GM18870 (cell line): ENCODE data around the gene COPB1.
A peak's percentile ranks its signal among the peaks of the same experiment; 100 is the strongest.

Source experiments
- ATAC-seq: cut with Tn5 transposase; IDR thresholded peaks from one replicate; pipeline ENCODE4 v1.9.1; 2021; ENCODE audit warnings: moderate library complexity; ENCODE audit not compliant: unreplicated experiment

COPB1 gene

DNA sequence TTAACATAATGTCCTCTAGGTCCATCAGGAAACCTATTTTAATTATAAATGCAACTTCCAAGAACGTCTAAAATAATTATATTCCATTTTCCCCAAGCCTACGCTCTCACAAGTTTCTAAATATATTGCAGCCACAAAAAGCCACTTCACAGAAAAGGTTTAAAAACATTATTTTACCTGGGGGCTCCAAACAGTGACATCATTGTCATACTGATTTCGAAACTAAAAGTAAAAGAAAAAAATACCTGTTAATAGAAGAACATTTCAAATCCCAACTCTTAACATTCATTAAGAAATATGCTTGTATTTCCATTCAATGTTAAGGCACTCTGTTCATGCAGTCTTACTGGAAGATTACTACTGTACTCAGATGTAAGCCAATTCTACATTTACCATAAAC lies 19.2 kb upstream of the COPB1 start:
- ATAC-seq: no peak

DNA sequence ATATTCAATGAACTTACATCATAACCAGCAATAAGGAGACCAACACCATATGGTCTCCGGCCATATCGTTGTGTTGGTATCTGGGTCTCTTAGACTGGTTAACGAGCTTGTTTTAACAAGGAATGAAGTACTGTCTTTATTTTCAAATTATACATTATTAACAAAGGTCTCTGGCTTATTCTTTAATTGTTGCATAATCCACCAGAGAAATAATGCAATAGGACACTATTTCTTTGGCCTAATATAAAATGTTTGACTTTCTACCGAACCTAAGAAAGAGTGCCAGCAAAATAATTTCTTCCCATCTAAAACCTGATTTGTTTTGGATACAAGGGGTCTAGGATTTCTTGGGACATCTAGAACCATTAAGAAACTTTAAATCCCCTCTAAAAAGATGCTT lies 14.2 kb upstream of the COPB1 start:
- no peak for ATAC-seq

DNA sequence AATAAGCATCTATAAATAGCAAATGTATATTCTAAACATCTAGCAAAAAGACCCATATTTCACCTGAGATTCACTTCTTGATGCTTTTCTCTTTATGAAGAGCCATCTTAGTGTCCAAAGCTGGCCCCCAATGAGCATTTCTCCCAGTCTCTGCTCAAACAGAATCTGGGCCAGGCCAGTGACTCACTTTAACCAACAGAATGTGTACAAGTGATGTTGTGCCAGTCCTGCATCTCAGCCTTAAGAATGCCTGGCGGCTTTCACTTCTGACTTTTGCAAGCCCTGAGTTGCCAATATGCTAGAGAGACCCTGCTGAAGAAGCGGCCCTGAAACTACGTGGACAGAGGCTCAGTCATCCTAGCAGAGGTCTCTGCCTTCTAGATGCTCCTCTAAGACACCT lies 6.9 kb upstream of the COPB1 start:
- no peak for ATAC-seq

DNA sequence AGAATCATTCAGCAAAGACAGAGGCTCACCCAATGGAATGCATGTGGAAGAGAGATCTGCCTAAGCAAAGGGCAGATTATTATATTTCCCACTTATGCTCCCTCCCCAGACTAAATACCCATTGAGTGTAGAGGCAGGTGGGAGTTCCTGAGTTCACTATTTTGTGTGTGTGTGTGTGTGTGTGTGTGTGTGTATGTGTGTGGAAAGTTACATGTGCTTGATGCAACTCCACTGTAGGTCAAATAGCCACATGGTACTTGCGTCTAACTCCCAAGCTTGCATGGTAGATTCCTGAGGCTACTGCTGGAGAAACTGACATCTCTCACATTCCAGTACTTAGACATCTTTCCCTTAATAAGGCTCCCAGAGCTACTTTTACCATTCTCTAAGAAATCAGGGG lies 3.4 kb upstream of the COPB1 start:
- ATAC-seq: no peak

DNA sequence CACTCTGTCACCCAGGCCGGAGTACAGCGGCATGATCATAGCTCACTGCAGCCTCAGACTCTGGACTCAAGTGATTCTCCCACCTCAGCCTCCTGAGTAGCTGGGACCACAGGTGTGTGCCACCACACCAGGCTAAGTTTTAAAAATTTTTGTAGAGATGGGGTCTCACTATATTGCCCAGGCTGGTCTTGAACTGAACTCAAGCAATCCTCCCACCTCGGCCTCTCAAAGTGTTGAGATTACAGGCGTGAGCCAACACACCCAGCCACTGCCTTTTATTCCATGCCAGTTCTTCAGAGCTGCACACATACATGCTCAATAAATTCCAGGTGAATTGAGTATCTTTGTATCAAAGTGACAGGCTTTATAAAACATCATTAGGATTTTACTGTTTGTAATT lies 2.4 kb upstream of the COPB1 start:
- ATAC-seq: no peak

DNA sequence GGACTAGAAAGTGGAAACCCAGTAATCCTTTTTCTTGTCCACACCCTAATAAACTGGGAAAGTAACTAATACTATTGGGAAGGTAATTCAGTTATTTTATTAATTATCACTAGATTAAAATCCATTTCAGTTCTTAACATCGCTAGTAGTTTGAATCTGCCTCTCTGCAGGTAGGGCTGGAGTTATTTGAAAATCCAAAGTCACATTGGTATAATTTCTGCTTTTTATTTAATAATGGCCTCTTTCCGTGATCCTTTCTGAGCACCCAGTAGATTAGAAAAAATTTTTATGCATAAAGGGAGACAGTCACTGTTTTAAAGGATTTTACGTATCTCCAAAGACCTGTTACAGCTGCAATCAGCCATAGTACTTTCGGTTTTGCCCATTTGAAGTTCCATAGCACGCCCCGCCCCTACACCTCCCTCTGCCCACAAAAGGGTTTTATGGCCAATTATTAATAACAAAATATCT lies 605 bp upstream of the COPB1 start:
- peak; percentile 41 for ATAC-seq

DNA sequence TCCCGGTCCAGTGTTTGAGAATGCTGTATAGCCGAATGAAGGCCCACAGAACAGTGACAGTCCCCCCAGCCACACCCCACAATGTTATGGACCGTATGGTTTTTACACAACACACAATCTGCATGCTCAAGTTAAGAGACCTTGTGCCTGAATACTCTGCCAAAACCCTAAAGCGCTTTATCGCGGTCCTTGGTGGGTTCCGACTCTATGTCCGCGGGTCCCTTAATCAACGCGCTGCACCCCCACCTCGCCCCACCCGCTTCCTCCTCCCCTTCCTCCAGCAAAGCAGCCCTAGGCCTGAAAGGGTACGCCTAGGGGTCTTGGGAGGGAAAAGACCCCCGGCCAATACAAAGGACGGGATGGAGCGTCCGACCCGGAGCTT lies 442 bp downstream of the COPB1 start:
- ATAC-seq: no peak

DNA sequence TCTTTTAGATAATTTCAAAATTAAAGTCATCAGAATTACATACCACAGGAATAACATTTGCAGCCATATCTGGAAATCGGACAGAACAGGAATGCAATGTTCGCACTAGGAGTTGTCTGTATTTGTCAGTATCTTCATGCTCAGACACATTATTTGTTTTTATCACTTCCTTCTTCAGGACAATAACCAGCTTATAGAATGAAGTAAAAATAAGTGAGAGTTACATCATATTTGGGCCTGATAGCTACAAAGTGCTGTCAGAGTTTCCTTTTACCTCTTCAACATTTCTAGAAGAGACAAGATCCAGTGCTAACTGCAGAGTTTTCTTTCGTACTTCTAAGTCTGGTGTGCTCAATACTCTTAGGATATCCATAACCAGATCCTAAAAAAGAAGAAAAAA lies 18.9 kb downstream of the COPB1 start:
- ATAC-seq: no peak

DNA sequence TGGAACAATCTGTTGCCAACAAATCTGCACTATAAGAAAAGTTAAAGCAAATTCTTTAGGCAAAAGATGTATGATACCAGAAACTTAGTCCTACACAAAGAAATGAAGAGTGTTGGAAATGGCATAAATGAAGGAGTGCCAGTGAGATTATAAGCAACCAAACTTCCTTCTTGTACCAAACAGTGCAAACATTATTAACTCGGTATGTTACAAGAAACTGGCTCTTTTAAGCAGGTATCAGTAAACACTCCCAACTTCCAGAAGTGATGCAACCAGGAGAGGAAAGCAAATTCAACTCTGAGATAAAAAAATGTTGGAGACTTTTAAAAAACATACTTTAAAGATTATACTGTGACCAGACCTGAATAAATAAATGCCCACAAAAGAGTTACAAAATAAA lies 28.5 kb downstream of the COPB1 start:
- ATAC-seq: no peak

DNA sequence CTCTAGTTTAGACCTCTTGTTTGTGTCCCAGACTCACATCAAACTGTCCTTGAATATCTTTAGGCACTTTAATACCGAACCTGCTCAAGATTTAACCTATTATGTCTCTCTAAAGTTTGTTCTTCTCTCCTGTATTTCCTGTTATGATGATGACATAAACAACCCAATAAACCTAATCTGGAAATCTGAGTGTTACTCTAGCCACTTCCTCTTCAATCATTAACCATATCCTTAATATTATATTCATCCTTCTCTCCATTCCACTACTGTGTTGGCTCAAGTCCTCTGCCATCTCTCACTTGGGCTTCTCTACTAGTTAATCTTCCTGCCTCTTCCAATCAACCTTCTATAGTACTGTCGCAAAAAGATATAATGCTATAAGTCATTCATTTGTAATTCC lies 36.0 kb downstream of the COPB1 start:
- ATAC-seq: no peak

DNA sequence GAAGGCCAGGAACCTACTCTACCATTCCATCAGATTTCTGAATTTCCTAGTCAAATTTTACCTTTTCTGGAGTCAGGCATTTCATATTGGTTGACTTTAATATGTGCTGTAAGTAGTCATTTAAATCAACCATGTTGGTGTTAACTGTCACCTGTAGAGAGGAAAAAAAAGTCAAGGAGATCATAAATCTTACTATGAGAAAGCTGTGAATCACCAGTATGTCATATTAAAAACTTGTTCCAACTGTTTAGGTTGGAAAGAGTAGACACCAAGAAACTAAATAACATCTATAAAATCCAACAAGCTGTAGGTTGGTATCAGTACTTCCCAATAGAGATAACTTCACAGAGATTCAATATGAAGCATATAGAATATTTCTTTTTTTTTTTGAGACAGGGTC lies 39.5 kb downstream of the COPB1 start:
- no peak for ATAC-seq

DNA sequence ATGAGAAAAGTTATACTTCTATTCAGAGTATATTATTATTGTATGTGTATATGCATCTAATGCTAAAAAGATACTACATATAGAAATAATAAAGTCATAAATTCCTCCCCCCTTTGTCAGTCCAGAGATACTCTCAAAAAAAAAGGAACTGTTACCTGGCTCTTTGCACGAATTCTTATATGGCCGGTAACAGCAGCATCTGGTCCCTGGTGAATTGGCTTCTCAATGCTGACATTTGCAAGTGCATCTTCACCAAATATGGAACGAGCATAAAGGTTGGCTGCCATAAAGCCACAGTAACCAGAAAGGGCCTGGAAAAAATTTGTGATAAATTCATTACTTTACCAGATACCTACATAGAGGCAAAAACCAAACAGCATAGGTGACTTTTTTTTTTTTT lies 41.2 kb downstream of the COPB1 start:
- ATAC-seq: no peak

DNA sequence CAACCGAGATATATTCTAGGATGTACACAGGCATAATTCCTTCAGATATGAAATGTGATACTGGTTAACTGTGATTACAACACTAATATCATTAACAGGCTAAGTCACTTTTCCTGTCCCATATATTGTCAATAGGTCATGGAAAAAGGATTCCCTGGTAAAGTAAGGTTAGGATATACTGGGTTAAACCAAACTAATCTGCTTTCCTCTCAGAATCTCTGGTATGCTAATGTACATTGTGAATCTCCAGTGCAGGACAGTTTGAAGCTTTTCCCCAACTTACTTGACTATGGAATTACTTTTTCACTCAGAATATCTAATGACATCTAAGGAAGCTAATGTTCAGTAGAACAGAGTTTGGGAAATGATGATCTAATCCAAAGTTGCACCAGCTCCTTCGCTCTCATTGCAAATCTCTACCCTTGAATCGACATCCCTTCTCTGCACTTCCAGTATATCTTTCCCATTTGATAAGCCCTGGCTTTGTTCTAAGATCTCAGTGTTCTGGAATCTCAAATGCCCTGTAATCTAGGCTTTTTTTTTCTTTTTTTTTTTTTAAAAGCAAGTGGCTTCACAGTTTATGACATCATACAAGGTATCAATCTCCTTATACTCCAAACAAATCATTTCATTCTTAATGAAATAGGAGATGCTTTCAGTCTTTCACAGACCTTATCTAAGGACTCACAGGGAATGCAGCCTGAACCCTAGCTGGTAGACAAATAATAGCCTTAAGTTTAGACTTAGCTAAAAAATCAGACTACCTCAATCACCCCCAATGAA lies 43.8 kb downstream of the COPB1 start:
- no peak for ATAC-seq

DNA sequence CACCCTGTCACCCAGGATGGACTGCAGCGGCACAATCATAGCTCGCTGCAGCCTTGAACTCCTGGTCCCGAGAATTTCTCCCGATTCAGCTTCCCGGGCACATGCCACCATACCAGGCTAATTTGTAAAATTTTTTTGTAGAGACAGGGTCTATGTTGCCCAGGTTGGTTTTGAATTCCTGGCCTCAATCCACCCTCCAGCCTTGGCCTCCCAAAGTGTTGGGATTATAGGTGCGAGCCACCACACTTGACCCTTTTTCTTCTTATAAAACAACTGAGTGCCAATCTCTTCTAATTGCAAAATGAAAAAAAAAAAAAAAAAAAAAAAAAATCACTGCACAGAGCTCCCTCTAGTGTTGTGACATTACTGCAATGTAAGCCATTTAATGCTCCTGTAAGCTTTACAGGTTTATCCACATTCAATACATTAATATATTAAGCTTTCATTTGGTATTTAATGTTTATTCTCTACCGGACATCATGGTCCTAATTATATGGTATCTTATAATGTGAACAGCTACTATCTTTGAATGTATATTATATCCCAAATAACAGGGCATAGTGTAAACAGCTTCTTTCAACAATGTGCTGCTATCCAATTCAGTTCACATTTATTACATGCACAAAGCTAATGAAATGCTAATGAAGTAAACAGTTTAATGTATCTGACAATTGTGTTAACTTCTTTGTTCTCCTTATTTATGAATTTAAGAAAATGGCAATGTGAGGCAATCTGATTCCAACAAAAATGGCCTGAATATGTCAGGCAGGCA lies 44.6 kb downstream of the COPB1 start:
- ATAC-seq: no peak

DNA sequence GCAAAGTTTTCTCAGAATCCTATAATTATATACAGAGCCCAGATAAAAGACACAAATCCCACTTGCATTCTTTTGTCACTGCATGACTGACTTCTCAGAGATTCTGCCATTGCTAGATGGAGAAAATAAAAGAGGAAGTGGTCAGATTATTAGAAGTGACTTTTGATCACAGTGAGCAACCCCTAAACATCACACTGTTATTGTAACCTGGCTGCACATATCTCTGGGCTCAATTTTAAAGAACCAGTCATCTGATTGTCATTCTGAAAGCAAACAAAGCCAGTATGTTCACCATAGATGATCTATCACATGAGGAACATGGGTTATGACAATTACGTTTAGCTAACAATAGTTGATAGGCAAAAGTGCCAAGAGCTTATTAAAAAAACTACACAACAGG lies 47.8 kb downstream of the COPB1 start:
- no peak for ATAC-seq

DNA sequence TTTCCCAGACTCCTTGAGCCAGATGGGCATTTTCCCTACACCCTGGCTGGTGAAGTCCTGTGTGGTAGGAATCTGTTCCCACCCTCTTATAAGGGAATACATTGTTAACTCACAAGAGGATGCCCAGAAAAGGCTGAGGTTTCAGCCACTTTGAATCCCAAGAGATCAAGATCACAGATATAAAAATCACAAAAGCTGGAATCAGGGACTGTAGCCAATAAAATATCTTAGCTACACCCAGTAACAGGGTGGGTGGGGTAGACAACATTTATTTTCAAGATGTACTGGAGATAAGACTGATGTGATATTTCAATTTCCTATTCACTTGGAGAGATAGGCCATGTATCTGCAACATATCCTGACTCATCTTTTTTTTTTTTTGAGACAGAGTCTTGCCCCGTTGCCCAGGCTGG lies 50.3 kb downstream of the COPB1 start:
- ATAC-seq: no peak

DNA sequence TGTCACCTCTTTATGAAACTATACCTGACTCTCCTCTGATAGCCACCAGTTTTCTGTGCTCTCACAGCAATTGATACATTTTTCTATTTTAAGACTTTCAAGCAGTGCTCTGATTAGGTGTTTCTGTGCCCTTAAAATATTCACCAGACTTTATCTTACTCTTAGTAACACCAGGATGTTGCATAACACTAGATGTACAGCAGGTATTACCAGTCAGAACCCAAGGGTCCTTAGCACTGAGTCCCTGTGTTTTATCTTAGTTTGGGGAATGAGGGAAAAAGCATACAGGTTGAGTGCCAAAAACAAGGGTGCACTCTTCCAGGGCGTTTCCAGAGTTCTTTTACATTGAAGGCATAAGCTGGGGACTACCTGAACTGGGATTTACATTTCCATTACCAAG lies 51.4 kb downstream of the COPB1 start:
- no peak for ATAC-seq

DNA sequence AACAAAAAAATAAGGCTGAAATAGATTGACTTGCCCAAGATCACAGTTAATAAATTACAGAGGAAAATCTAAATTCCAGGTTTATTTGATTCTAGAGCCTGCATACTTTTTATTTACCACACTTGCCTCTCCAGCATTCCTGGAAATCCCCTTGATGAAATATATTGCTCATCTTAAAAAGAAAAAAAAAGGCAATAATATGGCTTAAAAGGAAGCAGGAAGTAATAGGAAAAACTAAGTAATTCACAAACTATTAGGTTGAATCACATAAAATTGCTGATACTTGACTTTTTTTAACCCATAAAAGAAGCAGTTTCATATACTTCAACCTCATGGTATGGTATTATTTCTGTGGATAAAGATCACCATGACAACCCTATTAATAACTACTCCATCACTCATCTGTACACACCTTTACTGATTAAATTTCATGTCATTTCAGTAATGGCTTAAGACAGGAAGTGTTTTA lies 52.9 kb downstream of the COPB1 start:
- peak; percentile 38 for ATAC-seq

DNA sequence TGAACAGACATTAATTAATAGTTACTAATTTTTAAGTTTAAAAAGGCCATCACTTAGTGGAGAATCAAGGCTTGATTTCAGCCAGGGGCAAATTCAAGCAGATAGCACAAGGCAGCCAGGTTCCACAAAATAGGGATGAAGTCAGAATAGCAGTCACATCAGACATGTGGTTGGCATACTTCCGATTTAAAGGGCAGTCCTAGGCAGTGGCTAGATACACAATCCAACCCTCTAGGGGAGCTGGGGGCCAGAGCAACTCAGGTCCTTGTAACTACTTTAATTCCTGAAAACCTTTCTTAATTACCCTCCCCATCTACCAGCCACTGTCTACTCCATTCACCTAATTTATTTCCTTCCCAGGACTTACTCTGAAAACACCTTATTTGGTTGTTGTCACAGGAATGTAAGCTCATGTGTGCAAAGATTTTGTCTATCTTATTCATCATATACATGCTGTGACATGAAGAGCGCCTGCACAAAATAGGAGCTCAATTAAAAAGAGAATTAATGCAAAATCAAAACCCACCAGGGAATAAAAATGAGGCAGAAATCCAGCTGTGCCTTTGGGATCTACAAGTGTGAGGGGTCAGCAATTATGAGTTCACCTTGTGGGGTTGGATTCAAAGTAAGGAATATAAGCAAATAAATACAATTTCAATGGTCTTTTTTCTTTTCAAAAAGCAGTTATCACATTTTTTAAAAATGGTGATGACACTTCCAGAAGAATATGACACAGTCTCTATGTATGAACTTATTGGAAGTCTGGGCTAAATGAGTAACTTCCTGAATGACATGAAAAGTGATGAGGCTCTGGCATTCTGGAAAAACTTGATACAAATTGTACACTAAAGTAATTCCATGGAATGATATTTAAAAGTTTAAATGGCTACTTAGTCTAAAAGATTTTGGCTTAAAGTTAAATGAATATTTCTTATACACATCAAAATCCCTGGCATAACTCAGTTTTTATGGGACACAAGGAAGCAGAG lies 53.8 kb downstream of the COPB1 start:
- no peak for ATAC-seq

DNA sequence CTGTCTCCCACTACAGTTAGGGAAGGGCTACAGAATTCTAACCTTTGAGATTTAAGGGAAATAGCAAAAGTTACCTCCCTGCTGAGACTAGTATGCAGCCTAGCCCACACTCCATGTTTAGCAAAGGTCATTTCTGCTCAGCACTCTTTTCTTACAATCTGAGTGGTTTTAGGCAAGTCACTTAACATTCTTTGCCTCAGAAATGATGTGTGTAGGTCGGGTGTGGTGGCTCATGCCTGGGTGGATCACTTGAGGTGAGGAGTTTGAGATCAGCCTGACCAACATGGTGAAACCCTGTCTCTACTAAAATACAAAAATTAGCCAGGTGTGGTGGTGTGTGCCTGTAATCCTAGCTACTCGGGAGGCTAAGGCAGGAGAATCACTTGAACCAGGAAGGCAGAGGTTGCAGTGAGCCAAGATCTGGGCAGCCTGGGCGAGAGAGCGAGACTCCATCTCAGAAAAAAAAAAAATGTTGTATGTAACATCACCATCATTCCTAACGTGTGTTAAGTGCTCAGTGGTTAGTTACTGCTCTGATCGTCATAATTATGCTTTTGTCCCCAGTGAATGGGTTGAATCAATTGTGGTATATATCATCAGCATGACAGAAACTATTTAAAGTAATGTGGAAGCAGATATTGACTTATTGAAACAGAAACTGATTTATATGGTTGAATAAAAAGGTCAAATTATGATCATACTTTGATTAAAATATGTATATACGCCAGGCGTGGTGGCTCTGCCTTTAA lies 55.0 kb downstream of the COPB1 start:
- no peak for ATAC-seq
